ENCODE measurements around the gene ZNF324B.

The ZNF324B gene

DNA sequence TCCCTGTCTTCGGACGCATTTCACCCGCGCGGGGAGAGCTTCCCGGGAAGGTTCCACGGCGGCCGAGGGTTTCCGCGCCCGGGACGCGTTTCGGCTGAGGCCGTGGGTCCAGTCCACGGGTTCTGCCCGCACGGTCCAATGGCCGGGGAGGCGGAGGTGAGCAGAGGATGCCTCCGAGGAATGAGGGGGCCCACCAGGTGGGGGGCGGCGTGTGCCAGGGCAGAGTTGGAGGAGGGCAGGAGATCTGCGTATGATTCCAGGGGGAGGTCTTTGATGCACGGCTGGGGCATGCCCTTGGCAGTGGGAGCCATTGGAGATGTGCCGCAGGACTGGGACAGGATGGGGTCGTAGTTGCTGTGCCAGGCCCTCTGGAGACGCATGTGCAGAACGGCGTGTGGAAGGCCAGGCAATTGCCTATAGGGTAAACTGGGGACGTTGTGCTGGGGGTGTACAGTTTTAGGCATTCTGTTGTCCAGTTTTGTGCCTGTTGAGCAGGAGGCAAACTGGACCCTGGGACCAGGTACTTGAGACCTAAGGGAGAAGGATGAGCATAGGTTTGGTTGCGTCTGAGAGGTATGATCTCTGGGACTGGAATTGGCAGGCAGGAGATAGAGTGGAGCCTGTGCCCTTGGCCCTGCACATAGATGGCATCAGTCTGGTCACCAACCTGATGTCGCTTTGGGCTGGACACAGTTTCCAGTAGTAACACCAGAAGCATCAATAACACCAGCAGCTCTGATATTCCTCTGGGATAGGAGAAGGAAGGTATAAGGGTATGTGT, 42.2 kb upstream of the ZNF324B start:
- H3K4me3 ChIP-seq (replicated peaks; ENCODE audit: low read depth, low read length) = peak overlapping the region; percentile 91
- TF ChIP-seq, protein P1, sequence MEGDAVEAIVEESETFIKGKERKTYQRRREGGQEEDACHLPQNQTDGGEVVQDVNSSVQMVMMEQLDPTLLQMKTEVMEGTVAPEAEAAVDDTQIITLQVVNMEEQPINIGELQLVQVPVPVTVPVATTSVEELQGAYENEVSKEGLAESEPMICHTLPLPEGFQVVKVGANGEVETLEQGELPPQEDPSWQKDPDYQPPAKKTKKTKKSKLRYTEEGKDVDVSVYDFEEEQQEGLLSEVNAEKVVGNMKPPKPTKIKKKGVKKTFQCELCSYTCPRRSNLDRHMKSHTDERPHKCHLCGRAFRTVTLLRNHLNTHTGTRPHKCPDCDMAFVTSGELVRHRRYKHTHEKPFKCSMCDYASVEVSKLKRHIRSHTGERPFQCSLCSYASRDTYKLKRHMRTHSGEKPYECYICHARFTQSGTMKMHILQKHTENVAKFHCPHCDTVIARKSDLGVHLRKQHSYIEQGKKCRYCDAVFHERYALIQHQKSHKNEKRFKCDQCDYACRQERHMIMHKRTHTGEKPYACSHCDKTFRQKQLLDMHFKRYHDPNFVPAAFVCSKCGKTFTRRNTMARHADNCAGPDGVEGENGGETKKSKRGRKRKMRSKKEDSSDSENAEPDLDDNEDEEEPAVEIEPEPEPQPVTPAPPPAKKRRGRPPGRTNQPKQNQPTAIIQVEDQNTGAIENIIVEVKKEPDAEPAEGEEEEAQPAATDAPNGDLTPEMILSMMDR (IDR thresholded peaks at IDR 0.05; ENCODE audit: low read depth, low read length, missing control alignments) = no peak
- DNase-seq (ENCODE audit: extremely low read depth, low read depth) = no peak

DNA sequence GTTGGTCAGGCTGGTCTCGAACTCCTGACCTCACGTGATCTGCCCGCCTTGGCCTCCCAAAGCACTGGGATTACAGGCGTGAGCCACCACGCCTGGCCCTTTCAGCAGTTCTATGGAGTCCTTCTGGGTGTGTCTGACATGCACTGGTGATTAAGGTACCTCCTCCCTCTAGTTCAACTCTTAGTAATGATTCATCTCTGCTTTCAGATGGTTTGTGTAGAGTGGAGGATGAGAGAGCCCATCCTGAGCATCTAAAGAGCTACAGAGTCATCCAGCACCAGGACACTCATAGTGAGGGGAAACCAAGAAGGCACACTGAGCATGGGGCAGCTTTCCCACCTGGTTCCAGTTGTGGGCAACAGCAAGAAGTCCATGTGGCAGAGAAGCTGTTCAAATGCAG, 34.8 kb upstream of the ZNF324B start:
- no peak for DNase-seq (ENCODE audit: extremely low read depth, low read depth)
- no peak overlapping the region for H3K4me3 ChIP-seq (replicated peaks; ENCODE audit: low read depth, low read length)
- TF ChIP-seq, protein P1 (IDR thresholded peaks at IDR 0.05; ENCODE audit: low read depth, low read length, missing control alignments) = no peak

DNA sequence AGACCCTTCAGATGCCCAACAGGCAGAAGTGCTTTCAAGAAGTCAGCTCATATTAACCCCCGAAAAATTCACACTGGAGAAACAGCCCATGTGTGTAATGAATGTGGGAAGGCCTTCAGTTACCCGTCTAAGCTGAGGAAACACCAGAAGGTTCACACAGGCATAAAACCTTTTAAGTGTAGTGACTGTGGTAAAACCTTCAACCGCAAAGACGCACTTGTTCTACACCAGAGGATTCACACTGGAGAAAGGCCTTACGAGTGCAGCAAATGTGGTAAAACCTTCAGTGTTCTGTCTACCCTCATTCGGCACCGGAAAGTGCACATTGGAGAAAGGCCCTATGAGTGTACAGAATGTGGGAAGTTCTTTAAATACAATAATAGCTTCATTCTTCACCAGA, 34.4 kb upstream of the ZNF324B start:
- no peak for DNase-seq (ENCODE audit: extremely low read depth, low read depth)
- H3K4me3 ChIP-seq (replicated peaks; ENCODE audit: low read depth, low read length) = no peak overlapping the region
- TF ChIP-seq, protein P1 (IDR thresholded peaks at IDR 0.05; ENCODE audit: low read depth, low read length, missing control alignments) = no peak

DNA sequence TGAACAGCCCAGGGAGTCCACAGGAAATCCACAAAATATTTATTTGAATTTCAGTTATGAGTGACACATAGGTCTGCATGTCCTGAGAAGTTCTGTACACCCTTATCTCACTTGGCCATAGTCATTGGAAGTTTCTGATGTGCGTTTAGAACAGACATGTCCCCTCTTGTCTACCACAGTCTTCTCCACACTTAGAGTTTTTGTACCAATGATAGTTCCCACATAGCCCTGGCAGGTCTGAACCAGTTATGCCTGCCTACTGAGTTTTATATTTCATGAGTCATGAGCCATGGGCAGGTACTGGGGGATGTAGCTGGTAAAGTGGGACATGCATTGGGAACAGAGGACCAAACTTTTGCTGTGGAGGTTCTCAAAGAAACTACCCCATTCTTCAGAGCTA, 22.8 kb upstream of the ZNF324B start:
- DNase-seq (ENCODE audit: extremely low read depth, low read depth) = no peak
- TF ChIP-seq, protein P1 (IDR thresholded peaks at IDR 0.05; ENCODE audit: low read depth, low read length, missing control alignments) = no peak
- no peak overlapping the region for H3K4me3 ChIP-seq (replicated peaks; ENCODE audit: low read depth, low read length)

DNA sequence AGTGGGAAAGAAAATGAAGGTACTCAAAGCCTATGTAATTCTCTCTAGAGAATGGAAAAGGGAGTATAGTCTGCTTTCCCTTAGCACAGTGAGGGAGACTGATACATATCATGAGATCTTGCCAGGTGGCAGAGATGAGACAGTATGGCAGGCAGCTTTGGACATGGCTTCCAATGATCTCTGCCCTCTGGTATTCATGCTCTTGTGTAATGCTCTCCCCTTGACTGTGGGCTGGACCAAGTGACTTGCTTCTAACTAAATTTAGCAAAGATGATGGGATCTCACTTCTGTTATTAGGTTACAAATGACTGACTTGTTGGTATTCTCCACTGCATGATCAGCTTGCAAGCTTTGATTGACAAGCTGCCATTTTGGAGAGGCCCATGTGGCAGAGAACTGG, 21.7 kb upstream of the ZNF324B start:
- TF ChIP-seq, protein P1 (IDR thresholded peaks at IDR 0.05; ENCODE audit: low read depth, low read length, missing control alignments) = no peak
- DNase-seq (ENCODE audit: extremely low read depth, low read depth) = no peak
- no peak overlapping the region for H3K4me3 ChIP-seq (replicated peaks; ENCODE audit: low read depth, low read length)

DNA sequence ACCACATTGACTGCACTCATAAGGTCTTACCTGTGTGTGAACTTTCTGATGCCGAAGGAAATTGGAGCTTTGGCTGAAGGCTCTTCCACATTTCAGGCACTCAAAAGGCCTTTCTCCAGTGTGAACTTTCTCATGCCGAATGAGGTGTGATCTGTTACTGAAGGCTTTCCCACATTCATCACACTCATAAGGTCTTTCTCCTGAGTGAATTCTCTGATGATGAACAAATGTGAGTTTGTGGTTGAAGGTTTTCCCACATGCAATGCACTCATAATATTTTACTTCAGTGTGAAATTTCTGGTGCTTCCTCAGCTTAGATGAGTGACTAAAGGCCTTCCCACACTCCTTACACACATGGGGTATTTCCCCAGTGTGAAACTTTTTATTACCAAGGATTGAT, 17.2 kb upstream of the ZNF324B start:
- DNase-seq (ENCODE audit: extremely low read depth, low read depth) = no peak
- no peak overlapping the region for H3K4me3 ChIP-seq (replicated peaks; ENCODE audit: low read depth, low read length)
- TF ChIP-seq, protein P1 (IDR thresholded peaks at IDR 0.05; ENCODE audit: low read depth, low read length, missing control alignments) = no peak
